GM18511 (cell line): ENCODE measurements around the gene CDC25B.

Source experiments
- ATAC-seq: cut with Tn5 transposase; IDR thresholded peaks from one replicate; pipeline ENCODE4 v1.9.1; 2021; ENCODE audit warnings: mild to moderate bottlenecking, moderate library complexity; ENCODE audit not compliant: unreplicated experiment

CDC25B gene

GRCh38 chr20:3763671-3764601 is 32.2 kb upstream of the CDC25B start:
- ATAC-seq, result no peak

DNA sequence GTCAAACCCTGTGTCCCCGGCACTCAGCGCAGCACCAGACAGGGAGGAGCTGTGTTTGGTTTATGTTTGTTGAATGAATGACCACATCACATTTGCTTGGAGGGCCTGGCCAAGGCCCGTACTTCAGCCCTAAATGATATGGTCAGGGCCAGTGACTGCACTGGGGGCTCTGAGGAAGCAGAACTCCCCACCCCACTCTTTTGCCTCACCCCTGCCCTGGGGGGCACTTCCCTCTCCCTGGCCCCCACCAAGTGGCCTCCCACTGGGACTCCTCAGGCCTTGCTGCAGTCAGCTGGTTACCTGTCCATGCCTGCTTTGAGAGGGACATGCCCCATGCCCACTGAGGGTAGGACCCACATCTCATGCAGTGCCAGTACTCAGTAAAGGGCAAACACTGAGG is 31.5 kb upstream of the CDC25B start:
- no peak for ATAC-seq

- ATAC-seq, result no peak
Measured at GRCh38 chr20:3765171-3765882, 30.8 kb upstream of the CDC25B start.

GRCh38 chr20:3766422-3767109 is 29.5 kb upstream of the CDC25B start:
- ATAC-seq, result no peak

DNA sequence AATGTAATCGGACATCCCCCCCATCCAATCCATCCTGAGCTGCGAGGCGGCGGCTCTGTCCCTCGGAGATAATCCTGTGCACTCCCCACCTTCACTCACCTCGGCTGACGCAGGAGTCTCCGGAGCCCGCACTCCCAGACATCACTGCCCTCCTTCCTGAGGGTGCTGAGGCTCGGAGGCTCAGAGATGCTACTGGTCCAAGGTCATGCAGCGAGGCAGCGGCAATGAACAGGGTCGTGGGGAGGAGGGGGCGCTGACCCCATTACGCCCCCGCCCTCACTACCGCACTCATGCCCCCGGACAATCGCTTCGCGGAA is 29.0 kb upstream of the CDC25B start:
- ATAC-seq, result peak; percentile 6

DNA sequence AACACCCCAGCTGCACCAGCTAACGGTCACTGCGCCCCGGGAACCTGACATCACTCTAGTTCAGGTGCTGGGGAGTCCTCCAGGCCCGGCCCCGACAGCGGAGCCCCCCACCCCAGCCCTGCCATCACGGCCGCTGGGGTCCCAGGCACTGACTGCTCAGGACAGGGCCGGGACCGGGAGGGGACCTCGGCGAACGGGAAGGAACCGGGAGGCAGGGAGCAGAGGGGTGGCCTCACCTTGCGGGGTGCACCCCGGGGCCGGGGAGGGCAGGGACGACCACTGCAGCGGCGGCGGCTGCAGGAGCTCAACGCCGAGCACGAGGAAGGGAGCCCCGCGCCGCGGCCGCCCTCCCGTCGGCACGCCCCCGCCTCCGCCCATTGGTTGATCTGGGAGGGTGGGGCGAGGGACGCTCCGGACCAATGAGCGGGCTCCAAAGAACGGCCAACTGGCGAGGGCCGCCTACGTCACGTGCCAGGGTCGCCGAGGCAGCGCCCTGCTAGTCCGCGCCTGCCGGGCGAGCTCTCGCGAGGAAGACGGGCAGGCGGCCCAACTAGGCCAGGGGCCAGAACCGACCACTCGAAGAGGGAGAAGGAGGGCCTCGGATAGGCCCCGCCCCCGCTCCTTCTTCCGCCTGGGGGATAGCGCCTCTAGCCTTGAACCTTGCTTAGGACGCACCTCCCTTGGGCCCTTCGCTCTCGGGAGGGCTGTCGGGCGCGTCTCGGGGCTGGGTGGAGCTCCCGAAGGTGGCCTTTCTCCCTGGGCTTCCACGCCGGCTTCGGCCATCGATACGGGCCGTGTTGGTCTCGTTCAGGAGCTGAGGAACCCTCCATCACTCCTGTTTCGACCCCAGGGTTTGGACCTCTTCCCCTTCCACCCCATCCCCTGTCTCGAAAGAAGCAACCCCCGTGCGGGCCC is 28.4 kb upstream of the CDC25B start, which contains the start of gene ADISSP:
TSS of gene ADISSP (minus strand) at position 327 of the 915 bp plus-strand sequence. CDS start 7,653 bp downstream, outside the sequence.
- ATAC-seq, result peak; percentile 93

DNA sequence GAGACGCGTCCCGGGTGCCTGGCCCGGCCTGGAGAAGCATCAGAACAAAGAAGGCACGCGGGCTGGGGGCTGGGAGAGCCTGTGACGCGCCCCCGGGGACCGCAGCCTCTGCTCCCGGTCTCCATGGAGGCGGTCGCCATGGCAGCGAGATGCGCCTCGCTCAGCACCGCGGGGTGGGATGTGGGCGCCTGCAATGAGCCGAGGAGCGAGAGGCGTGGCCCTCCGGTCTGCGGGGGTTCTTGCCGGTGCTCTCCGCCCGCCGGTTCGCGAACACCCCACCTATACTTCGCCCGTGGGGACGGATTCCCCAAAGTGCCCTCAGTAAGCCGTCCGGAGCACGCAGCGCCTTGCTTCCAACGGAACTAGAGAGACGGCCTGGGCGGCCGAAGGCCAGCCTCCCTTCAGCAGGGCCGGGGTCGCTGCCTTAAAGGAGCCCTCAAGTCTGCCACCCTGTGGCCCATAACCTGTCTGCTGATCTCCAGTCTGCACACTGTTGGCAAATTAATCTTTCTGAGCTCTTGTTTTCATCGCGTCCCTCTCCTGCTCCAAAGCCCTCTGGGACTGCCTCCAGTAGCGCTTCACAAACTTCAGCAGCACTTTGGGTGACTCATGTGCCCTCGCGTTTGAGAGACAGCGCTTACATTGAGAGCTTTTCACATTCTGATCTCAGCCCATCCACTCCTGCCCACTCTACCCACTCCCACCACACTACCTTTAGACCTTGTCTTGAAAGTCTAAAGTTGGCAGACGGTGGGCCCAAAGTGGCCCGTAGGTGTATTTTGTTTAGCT is 27.6 kb upstream of the CDC25B start:
- peak; percentile 44 for ATAC-seq

DNA sequence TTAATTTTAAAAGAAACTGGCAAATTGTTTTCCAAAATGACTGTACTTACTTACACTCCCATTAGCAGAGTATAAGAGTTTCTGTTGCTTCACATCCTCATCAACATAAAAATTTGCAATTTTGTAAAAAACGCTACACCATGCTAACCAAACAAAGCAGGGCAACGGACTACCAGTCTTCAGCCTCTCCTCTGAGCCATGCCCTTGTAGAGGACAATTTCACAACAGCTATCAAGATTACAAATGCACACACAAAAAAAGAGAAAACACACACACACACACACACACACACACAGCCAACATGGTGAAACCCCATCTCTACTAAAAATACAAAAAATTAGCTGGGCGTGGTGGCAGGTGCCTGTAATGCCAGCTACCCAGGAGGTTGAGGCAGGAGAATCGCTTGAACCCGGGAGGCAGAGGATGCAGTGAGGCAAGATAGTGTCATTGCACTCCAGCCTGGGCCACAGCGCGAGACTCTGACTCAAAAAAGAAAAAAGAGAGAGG is 24.5 kb upstream of the CDC25B start:
- no peak for ATAC-seq

- no peak for ATAC-seq
Measured at GRCh38 chr20:3775457-3776108, 20.5 kb upstream of the CDC25B start.

DNA sequence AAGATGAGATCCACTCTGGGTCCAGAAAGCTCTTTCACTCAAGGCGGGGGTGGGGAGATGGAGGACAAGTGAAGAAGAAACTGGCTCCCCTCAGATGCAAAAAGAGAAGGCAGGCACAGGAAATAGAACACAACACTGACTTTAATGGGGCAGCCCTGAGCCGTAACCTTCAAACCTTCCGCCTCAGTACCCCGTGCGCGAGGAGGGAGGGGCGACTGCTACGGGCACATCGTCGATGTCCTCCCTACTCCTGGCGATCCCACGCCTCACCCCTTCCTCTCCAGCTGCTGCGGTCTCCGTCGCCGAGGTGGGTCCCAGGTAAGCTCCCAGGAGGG is 18.8 kb upstream of the CDC25B start:
- peak; percentile 24 for ATAC-seq

DNA sequence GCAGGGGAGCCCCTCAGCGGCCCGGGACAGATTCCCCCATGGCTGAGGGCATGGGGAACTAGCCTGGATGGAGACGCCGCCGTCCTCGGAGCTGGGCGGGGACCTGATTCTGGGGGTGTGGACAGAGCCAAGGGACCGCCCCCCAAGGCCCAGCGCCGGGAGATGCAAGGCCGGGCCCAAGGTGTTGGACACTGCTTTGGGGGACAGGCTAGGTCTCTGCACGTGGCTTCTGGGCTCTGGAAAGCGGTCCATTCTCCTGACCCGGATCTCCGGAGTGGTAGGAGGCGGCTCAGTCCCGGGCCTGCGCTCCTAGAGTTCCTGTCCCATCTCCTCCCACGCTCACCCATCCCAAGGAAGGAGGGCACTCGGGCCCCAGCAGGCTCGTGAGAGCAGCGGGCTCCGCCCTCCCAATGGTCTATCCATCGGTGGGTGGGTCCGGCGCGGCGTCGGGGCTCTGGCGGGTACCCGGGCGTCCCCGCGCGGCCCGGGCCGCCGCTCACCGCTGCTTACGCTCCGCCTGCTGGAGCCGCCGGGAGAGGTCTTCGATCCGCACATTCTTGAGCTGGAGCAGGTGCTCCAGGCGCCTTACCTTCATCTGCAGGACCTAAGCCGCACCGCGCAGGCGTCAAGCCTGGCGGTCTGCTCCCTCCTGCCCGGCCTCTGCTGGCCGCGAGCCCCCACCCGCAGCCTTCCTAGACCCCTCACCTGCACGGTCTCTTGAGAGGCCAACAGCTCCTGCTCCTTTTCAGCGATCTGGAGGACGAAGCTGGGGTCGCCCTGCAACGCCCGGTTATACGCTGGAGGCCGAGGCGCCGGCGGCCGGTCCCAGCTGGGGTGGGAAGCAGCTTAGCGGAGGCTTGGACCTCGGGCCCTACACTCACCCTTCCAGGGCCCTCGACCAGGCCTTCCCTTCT is 18.1 kb upstream of the CDC25B start:
- peak; percentile 48 for ATAC-seq

DNA sequence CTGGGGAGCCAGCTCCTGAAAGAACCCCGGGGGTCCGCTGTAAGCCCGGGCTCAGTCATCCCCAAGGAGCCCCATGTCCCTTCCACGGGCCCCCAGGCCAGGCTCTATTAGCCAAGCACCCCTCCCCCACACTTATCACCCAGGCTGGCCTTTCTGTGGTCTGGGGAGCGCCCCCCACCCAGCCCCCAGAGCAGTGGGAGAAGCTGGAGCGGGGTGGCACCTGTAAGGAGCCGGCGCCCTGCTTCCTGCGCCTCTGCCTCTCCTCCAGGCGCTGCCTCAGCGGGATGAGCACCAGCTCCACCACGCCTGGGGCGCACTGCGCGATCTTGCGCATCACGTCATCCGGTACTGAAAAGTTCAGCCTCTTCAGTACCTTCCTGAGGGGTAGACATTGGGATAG is 17.1 kb upstream of the CDC25B start:
- ATAC-seq, result no peak

DNA sequence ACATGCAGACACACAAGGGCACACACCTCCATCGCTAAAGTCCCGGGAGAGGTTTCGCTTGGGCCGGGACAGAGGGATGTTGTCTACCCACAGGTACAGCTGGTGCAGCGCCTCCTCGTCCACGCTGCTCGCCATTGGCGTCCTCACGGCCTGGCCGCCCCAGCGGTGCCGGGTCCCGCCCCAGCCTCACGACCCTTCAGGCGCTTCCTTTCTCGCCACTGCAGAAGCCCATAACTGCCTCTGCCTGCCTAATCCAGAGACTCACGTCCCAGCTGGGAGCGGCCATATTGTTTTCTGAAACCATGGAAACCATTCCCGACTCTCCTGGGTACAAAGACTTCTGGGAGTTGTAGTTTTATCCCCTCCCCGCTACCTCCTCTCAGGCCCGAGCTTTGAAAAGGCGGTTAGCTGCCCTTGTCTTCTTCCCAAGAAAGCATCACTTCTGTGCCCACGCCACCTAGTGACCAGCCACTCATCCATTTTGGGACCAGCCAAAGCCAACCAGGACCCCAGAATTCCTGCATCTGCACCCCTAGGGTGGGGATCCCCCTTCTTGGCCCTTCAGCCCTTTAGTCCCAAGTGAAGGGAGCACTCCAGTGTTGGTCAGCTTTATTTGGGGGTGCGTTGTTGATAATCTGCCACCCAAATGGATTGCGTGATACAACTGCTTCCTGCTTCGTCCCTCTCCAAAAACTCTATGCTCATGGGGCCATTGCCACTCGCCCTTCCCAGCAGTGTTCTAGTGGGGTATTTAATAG is 14.8 kb upstream of the CDC25B start, which contains the start of gene SPEF1:
TSS of gene SPEF1 (minus strand) at position 296 of the 758 bp plus-strand sequence. CDS start at position 135, 161 bp downstream.
- ATAC-seq, result peak; percentile 60

- no peak for ATAC-seq
Measured at GRCh38 chr20:3782597-3782996, 13.5 kb upstream of the CDC25B start.

GRCh38 chr20:3783068-3783489 is 13.0 kb upstream of the CDC25B start:
- ATAC-seq, result no peak

GRCh38 chr20:3783511-3784195 is 12.5 kb upstream of the CDC25B start:
- no peak for ATAC-seq
